AG04450 (cell line): ENCODE data around the gene NDUFAF3. TPM values are rescaled to one million over a fixed set of nuclear protein-coding genes. Genes with fewer than 3 reads are reported as not detected.

Experiments
- CTCF ChIA-PET: fragments of 300-600, 350-600 bp; formaldehyde crosslinking; extraction: SDS; loops from one replicate; lab custom pipeline; 2022; ENCODE audit warnings: antibody characterized with exemption, inconsistent platforms; lab: Charles Lee
- POLR2A ChIA-PET: fragments of 350-600 bp; formaldehyde crosslinking; extraction: SDS; loops from one replicate; lab custom pipeline; 2021; ENCODE audit warnings: antibody characterized with exemption, inconsistent platforms; lab: Yijun Ruan, JAX
- DNase-seq: peaks from one replicate; pipeline ENCODE4 v3.0.0-alpha.2; 2011; ENCODE audit warnings: low read depth, low spot score
- H3K27ac ChIP-seq: one replicate; pipeline ENCODE4 v1.5.1; 2012; ENCODE audit warnings: low read depth, low read length, control low read depth
- H3K27me3 ChIP-seq: one replicate; pipeline ENCODE4 v1.6.0; 2012; ENCODE audit warnings: low read length; ENCODE audit not compliant: control insufficient read depth, insufficient read depth
- H3K4me3 ChIP-seq: 2 replicates; pipeline ENCODE4 v1.5.1; 2011; ENCODE audit warnings: mild to moderate bottlenecking, low read depth, low read length, control low read depth
- H3K9me3 ChIP-seq: 2 replicates; pipeline ENCODE4 v1.5.1; 2012; ENCODE audit warnings: low read length; ENCODE audit not compliant: control insufficient read depth, insufficient read depth
- polyA minus RNA-seq: library from RNA; depleted of rRNA, polyadenylated mRNA; stranded (reverse); fragments of >200 nt; gene quantifications from 2 replicates; pipeline ENCODE4 v1.2.3, GENCODE V29; 2011; rRNA and poly(A)+ RNA removed
- polyA plus RNA-seq: library from polyadenylated mRNA; depleted of rRNA; stranded (reverse); fragments of >200 nt; gene quantifications from 2 replicates; pipeline ENCODE4 v1.2.3, GENCODE V29; 2011; rRNA removed
- TF ChIP-seq, protein P1 (sequence below): IDR thresholded peaks from 2 replicates; pipeline ENCODE4 v1.5.1; 2011; ENCODE audit warnings: low read depth, low read length, control low read depth, inconsistent platforms

The NDUFAF3 gene, protein sequence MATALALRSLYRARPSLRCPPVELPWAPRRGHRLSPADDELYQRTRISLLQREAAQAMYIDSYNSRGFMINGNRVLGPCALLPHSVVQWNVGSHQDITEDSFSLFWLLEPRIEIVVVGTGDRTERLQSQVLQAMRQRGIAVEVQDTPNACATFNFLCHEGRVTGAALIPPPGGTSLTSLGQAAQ
- polyA plus RNA-seq (47.0 and 69.2 TPM in 2 replicates), polyA minus RNA-seq (49.2 and 70.0 TPM in 2 replicates)

DNA sequence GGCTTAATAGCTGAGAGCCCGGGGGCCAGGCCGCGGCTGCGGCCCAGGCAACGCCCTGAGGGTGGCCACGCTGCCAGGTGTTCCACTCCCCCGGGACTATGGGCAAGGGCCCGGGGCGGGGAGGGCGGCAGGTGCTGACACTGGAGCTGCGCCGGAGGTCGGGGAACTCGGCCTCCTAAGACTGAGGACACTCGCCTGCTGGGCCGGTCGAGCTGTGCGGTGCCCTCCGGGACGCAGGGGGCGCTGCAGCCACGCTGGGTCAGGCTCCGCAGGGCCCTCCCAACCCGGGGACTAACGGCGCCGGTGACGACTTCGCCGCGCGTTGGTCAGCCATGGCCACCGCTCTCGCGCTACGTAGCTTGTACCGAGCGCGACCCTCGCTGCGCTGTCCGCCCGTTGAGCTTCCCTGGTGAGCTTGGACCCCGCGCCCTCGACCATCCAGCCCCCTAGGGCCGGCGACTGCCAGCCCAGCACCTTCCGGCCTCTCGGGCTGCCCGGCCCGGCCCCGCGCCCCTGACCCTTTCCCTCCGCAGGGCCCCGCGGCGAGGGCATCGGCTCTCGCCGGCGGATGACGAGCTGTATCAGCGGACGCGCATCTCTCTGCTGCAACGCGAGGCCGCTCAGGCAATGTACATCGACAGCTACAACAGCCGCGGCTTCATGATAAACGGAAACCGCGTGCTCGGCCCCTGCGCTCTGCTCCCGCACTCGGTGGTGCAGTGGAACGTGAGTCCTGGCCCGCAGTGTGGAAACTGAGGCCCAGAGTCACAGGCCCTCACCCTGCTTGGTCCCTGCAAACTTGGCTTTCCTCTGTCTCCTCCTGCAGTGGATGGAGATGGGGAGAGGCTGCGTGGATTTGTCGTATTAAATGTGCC lies at the start of gene NDUFAF3:
NDUFAF3 (plus strand) TSS at position 309 of the 875 bp plus-strand sequence; CDS start at position 333, 24 bp downstream.
- Histone ChIP-seq H3K27me3 (no peaks in the 10 kb centered on the region), H3K4me3 (peak within 1 kb of the TSS; percentile 98), H3K27ac (peak within 1 kb of the TSS; percentile 90), H3K9me3 (no peaks in the 10 kb centered on the region; the same call in 1 of the 2 replicates)
- CTCF ChIA-PET, result interaction anchor here (0.7 to 3.8 kb wide), 20 partner anchors 9 to 96 kb away, joined by 3 to 24 read pairs (median 4); partner anchors contain the start of genes P4HTM, QRICH1 and WDR6
- peak; percentile 81 for DNase-seq
- POLR2A ChIA-PET, result interaction anchor here (0.6 to 4.1 kb wide), 19 partner anchors 7 to 448 kb away, joined by 3 to 74 read pairs (median 7); partner anchors contain the start of genes DAG1, IMPDH2, LAMB2 and P4HTM
- TF ChIP-seq, protein P1, sequence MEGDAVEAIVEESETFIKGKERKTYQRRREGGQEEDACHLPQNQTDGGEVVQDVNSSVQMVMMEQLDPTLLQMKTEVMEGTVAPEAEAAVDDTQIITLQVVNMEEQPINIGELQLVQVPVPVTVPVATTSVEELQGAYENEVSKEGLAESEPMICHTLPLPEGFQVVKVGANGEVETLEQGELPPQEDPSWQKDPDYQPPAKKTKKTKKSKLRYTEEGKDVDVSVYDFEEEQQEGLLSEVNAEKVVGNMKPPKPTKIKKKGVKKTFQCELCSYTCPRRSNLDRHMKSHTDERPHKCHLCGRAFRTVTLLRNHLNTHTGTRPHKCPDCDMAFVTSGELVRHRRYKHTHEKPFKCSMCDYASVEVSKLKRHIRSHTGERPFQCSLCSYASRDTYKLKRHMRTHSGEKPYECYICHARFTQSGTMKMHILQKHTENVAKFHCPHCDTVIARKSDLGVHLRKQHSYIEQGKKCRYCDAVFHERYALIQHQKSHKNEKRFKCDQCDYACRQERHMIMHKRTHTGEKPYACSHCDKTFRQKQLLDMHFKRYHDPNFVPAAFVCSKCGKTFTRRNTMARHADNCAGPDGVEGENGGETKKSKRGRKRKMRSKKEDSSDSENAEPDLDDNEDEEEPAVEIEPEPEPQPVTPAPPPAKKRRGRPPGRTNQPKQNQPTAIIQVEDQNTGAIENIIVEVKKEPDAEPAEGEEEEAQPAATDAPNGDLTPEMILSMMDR, result peak; percentile 90

DNA sequence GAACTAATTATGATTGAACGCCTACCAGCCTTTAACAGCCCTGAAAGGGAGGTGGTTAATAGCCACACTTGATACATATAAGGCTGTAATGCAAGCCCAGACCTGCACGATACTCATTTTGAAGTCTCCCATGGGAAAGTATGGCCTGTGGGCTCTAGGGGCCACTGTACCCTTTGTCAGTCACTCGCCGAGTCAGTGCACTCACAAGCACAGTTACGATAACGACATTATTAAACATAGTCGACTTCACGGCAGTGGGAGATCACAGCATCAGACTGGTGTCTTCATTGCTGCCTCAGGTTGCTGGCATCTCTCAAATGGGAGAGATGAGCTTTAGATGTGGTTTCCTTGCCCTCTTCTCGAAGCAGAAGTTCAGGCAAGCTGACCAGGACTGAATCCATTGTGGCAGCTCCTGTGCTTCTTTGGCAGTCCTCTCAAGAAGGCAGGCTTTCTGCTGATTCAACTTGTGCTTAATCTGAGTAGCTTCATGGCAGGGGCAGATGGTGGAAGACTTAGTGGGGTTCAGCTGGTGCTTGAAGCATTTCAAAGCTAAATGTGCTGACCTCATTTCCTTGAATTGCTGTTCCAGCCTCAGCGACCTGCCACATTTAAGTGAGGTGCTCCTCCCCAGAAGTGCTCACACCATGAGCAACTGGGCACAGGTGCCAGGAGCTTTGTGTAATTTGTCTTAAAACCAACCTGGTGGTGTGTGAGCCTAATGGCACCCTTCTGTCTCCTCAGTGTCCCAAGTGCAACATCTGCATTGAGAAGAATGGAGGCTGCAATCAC lies 47.7 kb upstream of the NDUFAF3 start:
- no peak for DNase-seq
- Histone ChIP-seq H3K27ac (no peak overlapping the region), H3K9me3 (no peaks in the 10 kb centered on the region), H3K27me3 (no peaks in the 10 kb centered on the region), H3K4me3 (no peak overlapping the region)
- CTCF ChIA-PET, result interaction anchor here (2.8 kb wide), 1 partner anchor 14 kb away, joined by 12 read pairs; no protein-coding TSS in a partner anchor
- POLR2A ChIA-PET, result no interaction called here
- TF ChIP-seq, protein P1, result no peak

DNA sequence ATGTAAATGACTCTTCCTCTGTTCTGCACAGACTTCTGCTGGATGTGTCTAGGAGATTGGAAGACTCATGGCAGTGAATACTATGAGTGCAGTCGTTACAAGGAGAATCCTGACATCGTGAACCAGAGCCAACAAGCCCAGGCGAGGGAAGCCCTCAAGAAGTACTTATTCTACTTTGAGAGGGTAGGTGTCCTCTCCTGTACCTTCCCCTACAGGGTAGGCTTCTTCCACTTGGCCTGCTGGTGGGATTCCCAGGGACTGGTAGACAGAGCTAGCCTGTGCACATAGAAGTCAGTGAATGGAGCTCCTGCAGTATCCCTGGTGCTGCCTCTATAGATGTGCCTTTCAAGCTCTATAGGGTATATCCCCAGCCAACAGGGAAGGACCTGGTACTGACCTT lies 42.5 kb upstream of the NDUFAF3 start:
- ChIA-PET CTCF (no interaction called here), POLR2A (interaction anchor here (0.5 kb wide), 1 partner anchor 356 kb away, joined by 3 read pairs; no protein-coding TSS in a partner anchor)
- Histone ChIP-seq H3K27ac (no peak overlapping the region), H3K9me3 (no peaks in the 10 kb centered on the region), H3K27me3 (no peaks in the 10 kb centered on the region), H3K4me3 (no peak overlapping the region)
- TF ChIP-seq, protein P1, result no peak
- DNase-seq, result no peak

DNA sequence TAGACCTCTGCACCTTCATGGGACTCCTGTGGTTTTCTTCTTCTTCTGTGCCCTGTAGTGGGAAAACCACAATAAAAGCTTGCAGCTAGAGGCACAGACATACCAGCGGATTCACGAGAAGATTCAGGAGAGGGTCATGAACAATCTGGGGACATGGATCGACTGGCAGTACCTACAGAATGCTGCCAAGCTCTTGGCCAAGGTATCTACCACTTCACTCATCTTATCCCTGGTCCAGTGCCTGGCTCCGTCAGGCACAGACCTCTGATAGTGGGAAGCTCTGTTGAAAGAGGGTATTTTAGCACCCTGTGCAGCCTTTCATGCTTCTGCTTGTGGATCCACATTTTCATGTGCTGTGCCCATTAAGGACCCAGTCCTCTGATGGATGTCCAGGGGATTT lies 41.6 kb upstream of the NDUFAF3 start:
- no peak for DNase-seq
- CTCF ChIA-PET, result interaction anchor here (0.5 to 0.6 kb wide), 2 partner anchors 37 to 108 kb away, joined by 3 to 8 read pairs; no protein-coding TSS in a partner anchor
- Histone ChIP-seq H3K27me3 (no peaks in the 10 kb centered on the region), H3K9me3 (no peaks in the 10 kb centered on the region), H3K27ac (no peak overlapping the region), H3K4me3 (no peak overlapping the region)
- TF ChIP-seq, protein P1, result no peak
- POLR2A ChIA-PET, result interaction anchor here (0.6 kb wide), 1 partner anchor 893 kb away, joined by 7 read pairs; no protein-coding TSS in a partner anchor
